Umbilical cord (tissue), 2 donors: ENCODE measurements around the gene MYL12A. TPM values are rescaled to one million over a fixed set of nuclear protein-coding genes. Genes with fewer than 3 reads are reported as not detected.
"Not testable (repeated sequence)": the region's sequence is repeated elsewhere in the genome, so short reads cannot be mapped to it uniquely, and the experiment has no call there.

Experiments
- DNase-seq: peaks from one replicate; pipeline ENCODE4 v3.0.0-alpha.2; 2015; ENCODE audit warnings: low spot score
- total RNA-seq: library from RNA; depleted of rRNA; stranded (reverse); fragments of >200 nt; gene quantifications from one replicate; pipeline ENCODE4 v1.2.3, GENCODE V29; 2014; ENCODE audit warnings: low replicate concordance; ENCODE audit not compliant: insufficient read depth

MYL12A gene
- 581 TPM for total RNA-seq

DNA sequence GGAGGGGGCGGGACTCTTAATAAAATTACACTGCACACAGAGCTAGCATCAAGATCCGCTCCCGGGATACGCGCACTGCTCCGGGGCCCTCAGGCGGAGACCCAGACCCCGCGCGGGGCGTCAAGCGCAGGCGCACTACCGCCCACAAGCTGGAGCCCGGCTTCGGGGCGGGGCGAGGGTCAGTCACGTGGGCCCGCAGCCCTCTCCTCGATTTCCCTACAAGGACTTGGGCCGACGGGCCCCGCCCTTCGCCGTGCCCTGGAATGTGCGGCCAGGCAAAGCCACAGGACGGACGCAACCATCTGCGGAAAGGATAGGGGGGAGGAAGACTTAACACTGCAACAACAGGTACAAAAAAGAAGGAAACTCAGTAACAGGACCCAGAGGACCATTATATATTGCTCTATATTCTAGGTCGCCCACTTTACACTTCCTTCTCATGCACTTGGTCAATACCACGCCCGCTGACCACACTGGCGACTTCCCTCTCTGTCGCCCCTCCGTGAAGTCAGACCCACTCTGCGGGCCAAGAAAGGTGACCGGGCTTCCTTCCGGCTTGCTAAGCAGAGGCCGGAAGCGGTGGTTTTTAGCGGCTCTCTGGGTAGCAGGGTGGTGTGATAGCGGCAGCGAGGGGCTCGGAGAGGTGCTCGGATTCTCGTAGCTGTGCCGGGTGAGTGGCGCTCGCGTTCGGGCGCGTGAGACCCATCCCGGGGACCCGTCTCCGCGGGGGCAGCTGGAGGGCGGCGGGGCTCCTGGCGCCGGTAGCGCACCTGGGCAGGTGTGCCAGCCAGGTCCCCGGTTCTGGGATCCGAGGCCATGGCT lies at the start of gene MYL12A:
TSS of gene MYL12A (plus strand) at position 562 of the 822 bp plus-strand sequence. CDS start 5,447 bp downstream, outside the sequence.
- DNase-seq = peak; percentile 99

DNA sequence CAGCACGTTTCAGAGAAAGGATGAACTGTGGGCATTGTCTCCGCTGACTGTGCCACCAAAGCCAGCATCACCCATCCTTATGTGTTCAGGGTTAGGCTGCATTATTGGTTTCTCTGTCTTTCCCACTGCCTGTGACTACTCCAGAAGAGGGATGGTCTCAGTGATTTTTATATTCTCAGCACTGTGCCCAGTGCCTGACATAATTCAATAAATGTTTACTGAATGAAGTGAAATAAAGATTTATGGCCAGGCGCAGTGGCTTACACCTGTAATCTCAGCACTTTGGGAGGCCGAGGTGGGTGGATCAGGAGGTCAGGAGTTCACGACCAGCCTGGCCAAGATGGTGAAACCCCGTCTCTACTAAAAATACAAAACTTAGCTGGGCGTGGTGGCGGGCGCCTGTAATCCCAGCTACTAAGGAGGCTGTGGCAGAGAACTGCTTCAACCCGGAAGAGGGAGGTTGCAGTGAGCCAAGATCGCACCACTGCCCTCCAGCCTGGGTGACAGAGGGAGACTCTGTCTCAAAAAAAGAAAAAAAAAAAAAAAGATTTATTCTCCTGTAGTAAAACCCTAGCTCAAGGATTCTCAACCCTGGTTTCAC lies 49.2 kb upstream of the MYL12A start:
- DNase-seq = not testable (repeated sequence)

DNA sequence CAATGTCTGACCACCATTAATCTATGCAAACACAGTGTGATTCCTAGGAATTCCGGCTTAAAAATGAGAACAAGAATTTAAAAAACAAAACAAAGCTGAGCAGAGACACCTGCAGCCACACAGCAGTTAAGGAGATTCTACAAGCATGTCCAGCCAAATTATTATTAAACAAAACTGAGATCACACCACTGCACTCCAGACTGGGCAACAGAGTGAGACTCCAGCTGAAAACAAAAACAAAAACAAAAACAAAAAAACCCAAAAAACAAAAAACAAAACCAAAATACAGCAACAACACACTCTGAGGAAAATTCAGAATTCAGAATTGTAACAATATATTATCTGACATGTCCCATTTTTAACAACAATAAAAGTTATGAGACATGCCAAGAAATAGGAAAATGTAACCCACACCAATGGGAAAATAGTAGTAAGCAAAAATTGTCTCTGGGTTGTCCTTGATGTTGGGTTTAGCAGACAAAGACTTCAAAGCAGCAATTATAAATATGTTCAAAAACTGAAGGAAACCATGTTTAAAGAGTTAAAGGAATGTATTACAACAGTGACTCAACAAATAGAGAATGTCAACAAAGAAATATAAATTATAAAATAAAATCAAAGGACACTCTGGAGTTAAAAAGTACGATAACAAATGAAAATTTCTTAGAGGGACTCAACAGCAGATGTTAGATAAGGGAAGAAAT lies 47.5 kb upstream of the MYL12A start:
- no peak for DNase-seq

DNA sequence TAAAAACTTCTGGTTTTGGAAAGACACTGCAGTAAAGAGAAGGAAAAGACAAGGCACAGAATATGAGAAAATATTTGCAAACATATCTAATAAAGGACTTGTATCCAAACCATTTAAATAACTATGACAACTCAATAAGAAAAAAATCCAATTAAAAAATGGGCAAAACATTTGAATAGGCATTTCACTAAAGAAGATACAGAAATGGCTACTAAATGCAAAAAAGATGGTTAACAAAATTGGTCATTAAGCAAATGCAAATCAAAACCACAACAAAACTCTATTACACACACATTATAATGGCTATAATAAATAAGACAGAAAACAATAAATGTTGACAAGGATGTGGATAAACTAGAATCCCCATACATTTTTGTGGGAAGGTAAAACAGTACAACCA lies 42.4 kb upstream of the MYL12A start:
- DNase-seq = no peak

DNA sequence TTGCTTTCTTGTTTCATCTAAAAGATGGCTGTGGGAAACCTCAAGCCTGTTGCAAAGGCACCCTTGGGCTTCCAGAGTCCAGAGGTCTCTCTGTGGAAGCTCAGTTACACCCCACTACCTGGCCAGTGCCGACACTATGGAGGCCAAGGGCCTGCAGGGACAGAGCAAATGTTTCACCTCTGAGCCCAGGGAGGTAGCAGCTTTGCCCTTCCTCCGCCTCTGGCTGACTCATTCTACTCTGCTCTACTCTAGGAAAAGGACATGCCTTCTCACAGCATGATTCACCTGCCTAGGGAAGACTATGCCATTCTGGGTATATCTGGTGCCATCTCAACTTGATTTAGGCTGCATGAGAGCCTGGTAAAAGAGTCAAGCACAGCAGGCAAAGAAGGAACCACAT lies 40.0 kb upstream of the MYL12A start:
- DNase-seq = no peak

DNA sequence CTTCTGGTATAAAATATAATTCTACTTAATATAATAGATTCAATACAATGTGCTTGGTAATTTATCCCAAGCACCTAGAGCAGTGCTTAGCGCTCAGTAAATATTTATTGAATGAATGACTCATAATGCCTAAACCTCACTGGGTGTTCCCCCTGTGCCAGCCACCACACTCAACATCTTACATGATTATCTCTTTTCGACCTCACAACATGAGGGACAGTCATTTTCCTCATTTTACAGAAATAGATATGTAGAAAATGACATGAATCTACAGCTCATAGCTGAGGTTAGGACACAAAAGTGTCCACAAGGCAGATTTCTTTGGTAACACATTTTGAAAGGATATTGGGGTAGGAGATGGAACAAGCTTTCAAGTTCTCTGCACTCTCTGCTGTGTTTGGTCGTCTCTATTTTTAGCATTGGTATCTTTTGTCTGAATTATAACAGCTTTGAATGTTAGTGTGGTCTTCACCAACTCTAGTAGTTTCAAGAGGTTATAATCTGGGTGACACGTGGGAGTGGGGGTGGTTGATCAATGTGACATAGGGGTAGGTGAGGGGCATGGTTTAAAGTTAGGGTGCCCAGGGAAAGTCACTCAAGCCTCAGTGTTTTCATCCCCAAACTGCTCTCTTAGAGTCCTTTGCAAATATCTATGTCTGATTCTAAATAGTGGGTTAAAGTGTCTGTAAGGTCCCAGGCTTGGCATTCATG lies 37.6 kb upstream of the MYL12A start:
- no peak for DNase-seq

DNA sequence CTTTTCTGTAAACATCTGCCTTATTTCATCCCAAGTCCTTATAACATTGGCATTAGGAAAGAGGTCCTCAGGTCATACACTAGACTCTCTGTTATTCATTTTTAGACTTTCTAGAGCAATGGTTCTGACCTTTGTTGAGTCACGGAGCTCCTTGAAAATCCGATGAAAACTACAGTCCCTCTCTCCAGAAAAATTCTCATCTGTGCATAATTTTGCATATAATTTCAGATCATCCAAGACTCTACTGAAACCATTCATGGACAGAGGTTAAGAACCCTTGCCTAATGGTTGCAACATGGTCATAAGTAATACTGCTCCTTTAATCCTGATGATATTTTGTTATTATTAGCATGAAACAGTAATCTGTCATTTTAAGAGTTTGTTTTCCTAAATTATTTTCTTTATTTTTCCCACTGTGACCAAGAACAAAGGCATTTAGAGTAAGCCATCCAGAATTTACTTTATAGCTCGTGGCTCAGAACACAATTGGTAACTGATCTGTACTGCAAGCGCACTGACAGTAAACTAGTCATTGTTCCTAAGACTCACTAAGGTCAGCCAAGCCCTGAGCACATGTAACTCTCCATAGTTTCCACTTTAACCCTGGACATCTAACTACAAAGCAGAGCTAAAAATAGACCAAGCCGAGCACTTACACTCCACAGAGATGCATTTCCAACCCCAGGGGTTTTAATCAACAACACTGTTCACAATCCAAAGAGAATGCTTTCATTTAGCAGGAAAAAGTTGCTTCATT lies 36.2 kb upstream of the MYL12A start:
- peak; percentile 35 for DNase-seq

DNA sequence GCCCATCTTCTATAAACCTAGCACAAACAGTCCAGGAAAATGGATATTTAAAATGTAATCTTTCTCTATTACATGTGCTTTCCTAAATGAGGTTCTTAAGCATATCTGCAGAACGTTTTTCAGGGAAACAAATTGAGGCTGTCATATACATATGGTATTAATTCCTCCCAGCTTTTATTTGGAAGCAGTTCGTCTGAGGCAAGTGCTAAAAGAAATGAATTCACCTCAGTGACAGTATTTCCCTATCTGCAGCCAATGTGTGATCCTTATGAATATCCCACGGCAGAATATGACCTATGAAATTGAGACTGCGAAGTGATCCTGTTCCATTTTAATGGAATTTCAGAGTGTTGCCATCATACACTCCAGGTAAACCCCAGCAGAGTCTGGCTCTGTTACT lies 34.9 kb upstream of the MYL12A start:
- no peak for DNase-seq

DNA sequence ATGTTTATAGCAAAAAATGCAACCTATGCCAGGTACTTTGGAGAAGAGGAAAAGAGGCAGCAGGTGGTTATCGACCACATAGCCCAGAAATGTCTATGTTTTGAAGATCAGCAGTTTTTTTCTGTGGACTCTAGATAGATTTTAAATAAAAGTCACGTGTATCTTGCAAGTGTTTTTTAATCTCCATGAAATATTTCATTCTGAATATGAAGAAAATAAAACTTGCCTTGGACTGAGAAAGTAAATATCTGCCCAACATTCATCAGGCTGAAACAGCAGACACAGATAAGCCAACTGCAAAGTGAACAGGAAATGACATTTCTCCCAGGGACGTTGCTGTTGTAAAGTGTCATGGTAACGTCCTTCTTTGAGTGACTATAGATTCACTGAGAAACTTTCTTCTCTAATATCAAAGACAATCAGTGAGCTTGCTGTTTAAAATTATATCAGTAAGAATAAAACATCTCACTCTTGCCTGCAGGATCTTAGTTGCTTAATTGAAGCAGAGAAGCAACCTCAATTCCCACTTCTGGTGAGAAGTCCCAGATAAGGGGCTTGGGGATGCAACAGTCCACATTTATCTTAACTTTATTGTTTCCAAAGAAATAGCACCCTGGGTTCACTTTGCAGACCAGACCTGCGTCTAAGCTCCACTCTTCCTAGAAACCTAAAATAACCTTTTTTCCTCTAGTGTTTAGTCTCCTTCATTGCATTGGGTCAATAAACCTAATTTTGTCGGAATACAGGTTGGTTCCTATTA lies 34.1 kb upstream of the MYL12A start:
- DNase-seq = no peak

DNA sequence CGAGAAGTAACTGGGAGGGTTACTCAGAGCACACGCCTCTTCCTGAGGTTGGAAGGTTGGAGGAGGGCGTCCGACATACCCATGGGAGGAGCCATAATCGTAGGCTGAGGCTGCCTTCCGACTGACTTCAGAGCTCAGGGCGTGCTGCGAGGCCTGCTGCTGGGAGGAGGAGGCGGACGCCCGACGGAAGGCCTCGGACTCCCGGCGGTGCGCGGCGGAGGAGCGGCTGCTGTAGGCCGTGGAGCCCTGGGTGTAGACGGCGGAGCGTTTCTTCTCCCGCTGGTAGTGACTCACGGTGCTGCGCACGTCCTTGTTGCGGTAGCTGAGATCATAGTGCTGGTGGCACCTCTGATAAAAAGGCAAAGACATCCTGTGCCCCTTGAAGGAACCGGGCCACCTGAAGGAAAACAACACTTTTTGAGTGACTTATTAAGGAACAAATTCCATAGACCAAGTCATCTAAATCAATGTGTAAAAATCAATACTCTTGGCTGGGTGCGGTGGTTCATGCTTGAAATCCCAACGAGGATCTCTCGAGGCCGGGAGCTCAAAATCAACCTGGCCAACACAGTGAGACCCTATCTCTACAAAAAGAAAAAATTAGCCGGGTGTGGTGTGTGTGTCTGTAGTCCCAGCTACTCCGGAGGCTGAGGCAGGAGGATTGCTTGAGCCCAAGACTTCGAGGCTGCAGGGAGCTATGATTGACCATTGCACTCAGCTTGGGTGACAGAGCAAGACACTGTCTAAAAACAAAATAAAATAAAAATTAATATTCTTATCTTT lies 32.6 kb upstream of the MYL12A start:
- DNase-seq = no peak

DNA sequence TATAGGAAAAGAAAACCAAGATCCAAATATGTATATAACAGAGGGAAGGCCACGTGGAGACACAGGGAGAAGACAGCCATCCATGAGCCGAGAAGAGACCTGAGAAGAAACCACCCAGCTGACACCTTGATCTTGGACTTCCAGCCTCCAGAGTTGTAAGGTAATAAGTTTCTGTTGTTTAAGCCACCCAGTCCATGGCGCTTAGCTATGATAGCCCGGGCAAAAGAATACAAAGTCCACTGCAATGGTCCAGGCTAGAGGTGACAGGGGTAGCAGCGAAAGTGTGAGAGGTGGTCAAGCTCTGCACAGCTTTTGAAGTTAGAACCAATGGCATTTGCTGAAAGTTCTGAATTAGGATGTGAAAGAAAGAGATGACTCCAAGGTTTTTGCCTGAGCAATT lies 30.6 kb upstream of the MYL12A start:
- no peak for DNase-seq

DNA sequence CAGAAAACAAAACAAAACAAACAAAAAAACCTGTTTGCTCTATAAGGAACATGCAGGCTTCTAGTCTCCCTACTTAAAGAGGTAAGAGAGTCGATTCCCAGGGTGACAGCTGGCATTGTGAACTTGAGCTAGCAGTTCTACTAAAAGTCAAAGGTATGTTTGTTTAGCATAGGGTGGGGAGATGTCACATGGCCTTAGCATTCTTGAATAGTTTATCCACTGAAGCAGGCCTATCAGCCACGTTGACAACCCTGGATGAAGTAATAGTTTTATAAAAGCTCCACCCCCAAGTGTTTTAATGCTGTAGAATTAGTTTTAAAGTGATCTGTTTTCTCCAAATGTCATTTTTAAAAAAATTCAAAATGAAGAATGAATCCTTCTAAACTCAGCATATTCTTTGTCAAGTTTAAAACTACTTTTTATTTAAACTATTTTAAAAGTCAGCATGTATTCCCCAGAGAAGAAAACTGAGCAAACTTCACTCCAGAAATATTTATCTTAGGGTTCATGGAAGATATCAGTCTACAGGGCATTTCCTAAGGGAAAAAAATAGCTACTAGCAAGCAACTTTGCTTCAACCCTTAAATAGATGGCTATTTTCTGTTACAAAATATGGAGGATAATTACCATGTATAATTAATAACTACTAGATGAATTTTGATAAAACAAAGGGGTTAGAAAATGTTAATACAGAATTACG lies 29.5 kb upstream of the MYL12A start:
- DNase-seq = peak; percentile 86

DNA sequence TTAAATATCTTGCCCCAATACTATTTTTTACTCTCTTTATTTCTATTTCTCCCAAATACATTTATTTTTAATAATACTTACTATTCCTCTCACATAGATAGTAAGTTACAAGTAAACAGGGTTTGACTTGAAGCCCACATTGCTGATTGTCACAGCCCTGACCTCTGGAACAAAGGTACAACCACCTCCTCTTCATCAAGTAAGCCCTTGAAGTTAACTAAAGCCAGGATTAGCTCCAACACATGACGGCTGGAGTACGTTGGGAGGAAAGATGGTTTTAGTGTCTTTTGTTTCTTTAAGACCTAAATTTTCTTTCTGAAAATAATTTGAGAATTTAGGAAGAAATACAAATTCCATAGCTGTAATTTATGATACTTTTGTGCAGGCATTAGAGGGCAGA lies 28.8 kb upstream of the MYL12A start:
- peak; percentile 37 for DNase-seq

DNA sequence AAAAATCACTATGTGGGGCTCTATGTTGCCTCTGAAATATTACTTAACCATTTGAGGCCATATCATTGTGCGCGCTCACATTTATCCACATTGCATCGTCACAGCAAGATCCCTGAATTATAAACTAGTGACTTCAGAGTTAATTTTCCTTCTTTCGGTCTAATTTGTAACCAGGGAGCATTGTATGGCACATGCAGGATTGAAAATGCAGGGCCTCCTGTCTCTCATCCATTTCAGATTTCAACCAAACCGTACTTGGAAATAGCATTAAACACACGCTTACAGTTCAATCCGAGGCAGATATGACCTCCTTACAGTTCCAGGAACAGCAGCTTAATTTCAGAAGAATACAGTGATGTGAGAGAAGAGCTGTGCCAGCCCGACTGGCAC lies 28.4 kb upstream of the MYL12A start:
- no peak for DNase-seq

DNA sequence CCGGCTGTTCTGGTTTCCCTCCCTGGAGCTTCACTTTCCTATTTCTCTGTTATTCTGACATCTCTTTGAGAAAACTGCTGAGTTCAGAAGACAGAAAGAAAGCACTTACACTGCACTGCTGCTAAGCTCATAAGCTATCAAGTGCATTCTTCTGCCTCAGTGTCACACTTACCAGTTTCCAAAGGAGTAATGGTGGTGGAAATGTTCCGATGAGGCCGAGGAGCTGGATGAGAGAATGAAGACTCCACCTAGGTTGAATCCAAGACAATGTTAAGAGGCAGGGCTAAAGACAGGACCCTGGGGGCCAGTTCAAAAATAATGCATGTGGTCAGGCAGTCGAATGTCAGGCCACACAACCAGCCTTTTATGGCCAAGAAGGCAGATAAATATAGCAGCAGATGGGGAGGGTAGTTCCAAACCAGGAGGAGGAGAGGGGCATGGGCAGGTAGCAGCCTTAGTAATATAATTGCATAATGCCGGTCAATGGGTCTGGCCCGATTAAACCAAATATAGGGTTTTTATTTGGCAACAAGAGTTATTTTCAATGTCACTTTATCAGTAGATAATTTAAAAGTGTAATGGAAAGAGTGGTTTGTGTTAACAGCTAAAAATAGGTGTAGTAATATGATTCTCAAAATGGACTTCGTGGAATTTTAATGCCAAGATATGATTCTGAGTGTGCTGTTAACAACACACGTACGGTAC lies 27.8 kb upstream of the MYL12A start, which contains the start of gene MYOM1:
TSS of gene MYOM1 (minus strand) at position 338 of the 705 bp plus-strand sequence. CDS start 4,745 bp downstream, outside the sequence.
- DNase-seq = peak; percentile 77

DNA sequence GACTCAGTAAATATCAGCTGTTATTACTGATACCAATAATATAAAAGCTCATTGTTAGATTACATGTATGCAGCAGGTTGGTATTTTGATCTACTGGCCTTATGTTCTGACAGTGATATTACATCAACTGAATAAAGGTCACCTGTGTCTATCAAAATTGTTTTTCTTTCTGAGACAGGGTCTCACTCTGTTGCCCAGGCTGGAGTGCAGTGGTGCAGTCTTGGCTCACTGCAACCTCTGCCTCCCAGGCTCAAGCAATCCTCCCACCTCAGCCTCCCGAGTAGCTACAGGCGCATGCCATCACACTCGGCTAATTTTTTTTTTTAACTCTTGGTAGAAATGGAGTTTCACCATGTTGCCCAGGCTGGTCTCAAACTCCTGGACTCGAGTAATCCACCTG lies 26.7 kb upstream of the MYL12A start:
- DNase-seq = not testable (repeated sequence)

DNA sequence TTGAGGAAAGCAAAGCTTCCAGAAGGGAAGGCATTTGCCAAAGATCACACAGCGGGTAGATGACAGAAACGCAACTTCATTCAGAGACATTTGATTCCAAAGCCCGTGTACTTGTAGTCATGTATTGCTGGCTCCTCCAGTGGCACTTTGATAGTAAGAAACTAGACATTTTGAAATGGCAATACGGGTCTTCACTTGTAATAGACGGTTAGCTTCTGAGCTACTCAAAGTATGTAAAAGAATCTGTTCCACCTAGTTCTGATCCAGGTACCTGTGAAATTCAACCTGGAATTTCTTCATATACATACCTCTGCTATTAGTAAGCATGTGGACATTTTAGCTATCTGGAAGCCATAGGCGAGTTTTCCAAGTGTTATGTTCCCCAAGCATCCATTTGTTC lies 26.1 kb upstream of the MYL12A start:
- no peak for DNase-seq

DNA sequence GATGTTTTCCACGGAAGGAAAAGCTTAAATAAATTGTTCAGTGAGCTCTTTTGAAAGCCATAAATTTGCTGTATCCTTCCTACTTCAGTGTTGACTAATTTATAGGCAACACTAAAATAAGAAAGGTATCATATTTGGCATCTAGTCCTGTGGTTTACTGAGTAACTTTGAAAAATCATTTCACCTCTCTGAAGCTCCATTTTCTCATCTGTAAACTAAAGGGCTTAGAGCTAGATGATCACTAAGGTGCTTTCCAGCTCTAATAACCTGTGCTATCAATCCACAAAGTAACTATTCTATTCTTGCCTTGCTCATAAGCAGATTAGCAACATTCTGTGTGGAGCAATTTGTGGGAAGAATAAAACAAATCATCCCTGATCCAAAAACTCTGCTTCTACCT lies 24.2 kb upstream of the MYL12A start:
- no peak for DNase-seq
